ENCODE measurements around the gene DICER1. TPM values are rescaled to one million over a fixed set of nuclear protein-coding genes. Genes with fewer than 3 reads are reported as not detected.

The DICER1 gene
- total RNA-seq, 1 donor from 2014 or later, result 134 TPM

GRCh38 chr14:95110178-95110577, 47.2 kb downstream of the DICER1 start:
- no peaks in the 10 kb centered on the region for H3K27me3 ChIP-seq
- H3K9me3 ChIP-seq, result no peaks in the 10 kb centered on the region
- peaks cover 50 to 89% of the 10 kb centered on the region in 2 donors for H3K36me3 ChIP-seq
- intact Hi-C loops (cut with DNase I), result no loop called here
- no peak overlapping the region for H3K4me3 ChIP-seq
- no peak overlapping the region for H3K27ac ChIP-seq
- TF ChIP-seq CTCF (IDR thresholded peaks at IDR 0.05), result no peak
- no peak for DNase-seq (ENCODE audit: low spot score in 2 of 2)
- no peaks in the 10 kb centered on the region for H3K4me1 ChIP-seq

GRCh38 chr14:95107711-95108110, 49.6 kb downstream of the DICER1 start:
- Histone ChIP-seq H3K36me3 (peaks cover 64 to 91% of the 10 kb centered on the region in 2 donors), H3K4me3 (no peak overlapping the region), H3K27ac (no peak overlapping the region), H3K4me1 (no peaks in the 10 kb centered on the region), H3K9me3 (no peaks in the 10 kb centered on the region), H3K27me3 (no peaks in the 10 kb centered on the region)
- TF ChIP-seq CTCF (IDR thresholded peaks at IDR 0.05), result no peak
- intact Hi-C loops (cut with DNase I), result no loop called here
- DNase-seq (ENCODE audit: low spot score in 2 of 2), result no peak

- TF ChIP-seq CTCF (IDR thresholded peaks at IDR 0.05), result no peak
- H3K4me1 ChIP-seq, result no peaks in the 10 kb centered on the region
- H3K36me3 ChIP-seq, result peaks cover 62 to 95% of the 10 kb centered on the region in 2 donors
- intact Hi-C loops (cut with DNase I), result no loop called here
- H3K4me3 ChIP-seq, result no peak overlapping the region
- no peak overlapping the region for H3K27ac ChIP-seq
- no peak for DNase-seq (ENCODE audit: low spot score in 2 of 2)
- H3K27me3 ChIP-seq, result no peaks in the 10 kb centered on the region
- no peaks in the 10 kb centered on the region for H3K9me3 ChIP-seq
Observed at GRCh38 chr14:95106971-95107370, 50.4 kb downstream of the DICER1 start.

GRCh38 chr14:95104911-95105310, 52.4 kb downstream of the DICER1 start:
- H3K4me3 ChIP-seq, result no peak overlapping the region
- intact Hi-C loops (cut with DNase I), result loop anchor here (5.0 kb wide), 1 partner anchor 418 kb away; no protein-coding TSS in a partner anchor
- no peaks in the 10 kb centered on the region for H3K27me3 ChIP-seq
- no peaks in the 10 kb centered on the region for H3K9me3 ChIP-seq
- H3K4me1 ChIP-seq, result peaks cover 0 to 8% of the 10 kb centered on the region in 2 donors
- no peak overlapping the region for H3K27ac ChIP-seq
- TF ChIP-seq CTCF (IDR thresholded peaks at IDR 0.05), result no peak
- DNase-seq (ENCODE audit: low spot score in 2 of 2), result no peak
- peaks cover 48 to 78% of the 10 kb centered on the region in 2 donors for H3K36me3 ChIP-seq

- no peak for DNase-seq (ENCODE audit: low spot score in 2 of 2)
- Histone ChIP-seq H3K4me1 (peaks cover 0 to 12% of the 10 kb centered on the region in 2 donors), H3K9me3 (no peaks in the 10 kb centered on the region), H3K4me3 (no peak overlapping the region), H3K27me3 (no peaks in the 10 kb centered on the region), H3K27ac (no peak overlapping the region), H3K36me3 (peaks cover 39 to 55% of the 10 kb centered on the region in 2 donors)
- no peak for TF ChIP-seq CTCF (IDR thresholded peaks at IDR 0.05)
- intact Hi-C loops (cut with DNase I), result loop anchor here (5.0 kb wide), 1 partner anchor 415 kb away; no protein-coding TSS in a partner anchor
Observed at GRCh38 chr14:95102680-95103044, 54.7 kb downstream of the DICER1 start.

Measured in ascending aorta (tissue), 2 donors.